Mammary epithelial cell (primary cell): ENCODE measurements around the gene KCNK10.

Experiments
- CTCF ChIP-seq, 2 donors: IDR thresholded peaks in 1 of 2; conservative IDR thresholded peaks in 1 of 2; 2 replicates each; pipeline ENCODE4 v1.5.1; 2011 to 2012; ENCODE audit warnings: inconsistent platforms in 2 of 2, low read length in 2 of 2, mild to moderate bottlenecking in 2 of 2, control low read depth in 1 of 2, low read depth in 1 of 2; ENCODE audit not compliant: insufficient read depth in 1 of 2; ENCODE audit errors: extremely low read depth in 1 of 2
- EZH2 ChIP-seq: IDR thresholded peaks from 2 replicates; pipeline ENCODE4 v1.6.1; 2012; ENCODE audit warnings: low read length, inconsistent platforms, borderline replicate concordance

GRCh38 chr14:88247228-88247627 is 75.8 kb downstream of the KCNK10 start:
- TF ChIP-seq CTCF (conservative IDR thresholded peaks at IDR 0.05 in 1 of 2, IDR thresholded peaks at IDR 0.05 in 1 of 2; ENCODE audit: extremely low read depth in 1 of 2, insufficient read depth in 1 of 2, low read depth in 1 of 2, low read length in 2 of 2), result no peak
- no peak for TF ChIP-seq EZH2
